KBM-7 (cell line): Measurements from ENCODE around the gene FAM200A.
"Not testable (repeated sequence)": the region's sequence is repeated elsewhere in the genome, so short reads cannot be mapped to it uniquely, and the experiment has no call there.

Source experiments
- DNase-seq: peaks from one replicate; pipeline ENCODE4 v3.0.0-alpha.2; 2015
- in situ Hi-C: fragments of 300-500 bp; cut with MboI; formaldehyde crosslinking; loops from 2 replicates; pipeline ENCODE4 v1.14.3; 2020; ENCODE audit warnings: low sequenced_read_pairs, low pct_unique_long_range_greater_than_20kb, mixed read lengths

FAM200A gene

GRCh38 chr7:99521399-99521798 lies 30.5 kb downstream of the FAM200A start:
- in situ Hi-C loops, result no loop called here
- DNase-seq, result no peak

- in situ Hi-C loops, result no loop called here
- DNase-seq, result no peak
These were observed 37.9 kb downstream of the FAM200A start for GRCh38 chr7:99514050-99514449.

DNA sequence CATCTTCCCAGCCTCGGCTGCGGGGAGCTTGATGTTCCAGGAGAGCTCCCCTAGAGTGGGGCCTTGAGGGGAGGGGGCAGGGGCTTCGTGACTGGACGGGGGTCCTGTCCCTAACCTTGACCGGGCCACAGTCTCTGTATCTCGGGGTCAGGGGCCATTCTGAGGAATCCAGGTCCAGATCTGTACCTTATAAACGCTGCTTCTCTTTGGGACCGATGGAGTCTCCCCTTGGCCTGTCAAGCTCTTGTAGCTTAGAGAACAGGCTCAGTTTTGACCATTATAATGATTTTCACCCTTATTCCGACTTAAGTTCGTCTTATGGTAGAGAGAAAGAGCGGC lies 46.6 kb downstream of the FAM200A start:
- in situ Hi-C loops, result no loop called here
- no peak for DNase-seq

DNA sequence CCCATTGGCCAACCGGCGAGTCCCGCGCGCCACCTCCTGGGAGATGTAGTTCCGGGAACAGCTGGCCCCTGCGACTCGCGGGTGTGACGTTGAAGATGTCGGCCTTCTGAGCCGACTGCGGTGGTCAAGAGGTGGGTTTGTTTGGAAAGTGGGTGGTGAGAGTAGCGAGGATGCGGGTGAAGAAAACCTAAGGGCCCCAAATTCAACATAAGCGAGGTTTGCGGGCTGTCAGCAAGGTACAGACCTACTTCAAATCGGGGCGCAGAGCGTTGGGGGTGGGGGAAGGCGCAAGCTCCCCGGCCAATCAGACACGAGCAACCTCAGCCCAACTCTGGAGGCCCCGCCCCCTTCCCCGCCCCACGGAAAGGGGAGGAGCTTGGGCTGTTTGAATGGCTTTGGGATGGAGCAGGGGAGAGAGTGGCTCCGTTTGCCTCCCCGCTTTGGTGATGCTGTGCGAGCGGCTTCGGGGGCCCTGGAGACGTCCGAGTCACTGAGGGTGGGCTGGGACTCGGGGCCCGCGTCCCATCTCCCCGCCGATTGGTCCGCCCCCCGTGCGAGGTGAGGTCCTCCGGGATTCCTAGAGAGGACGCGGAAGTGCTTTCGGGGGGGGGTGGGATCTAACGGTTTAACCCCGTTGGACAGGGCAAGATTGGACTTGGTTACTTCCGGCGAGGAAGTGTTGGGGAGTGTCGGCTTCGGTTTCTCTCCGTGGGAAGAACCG lies 47.2 kb downstream of the FAM200A start, which contains the start of gene ZKSCAN5:
ZKSCAN5 (plus strand) TSS at position 60 of the 721 bp plus-strand sequence. CDS start 1,383 bp downstream, outside the sequence.
- peak; percentile 98 for DNase-seq
- in situ Hi-C loops, result no loop called here

DNA sequence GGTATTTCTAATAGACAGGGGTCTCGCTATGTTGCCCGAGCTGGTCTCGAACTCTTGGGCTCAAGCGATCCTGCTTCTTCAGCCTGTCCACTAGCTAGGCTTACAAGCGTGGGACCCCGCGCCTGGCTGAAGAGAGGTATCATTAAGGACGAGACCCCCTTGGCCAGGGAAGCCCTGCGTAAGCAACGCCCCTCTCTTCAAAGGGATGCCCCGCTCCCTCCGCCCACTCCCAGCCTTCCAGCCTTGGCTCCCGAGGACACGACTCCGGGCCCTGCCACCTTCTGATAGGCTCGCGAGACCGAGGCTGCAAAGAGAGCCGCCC lies 47.7 kb downstream of the FAM200A start:
- no peak for DNase-seq
- in situ Hi-C loops, result no loop called here

DNA sequence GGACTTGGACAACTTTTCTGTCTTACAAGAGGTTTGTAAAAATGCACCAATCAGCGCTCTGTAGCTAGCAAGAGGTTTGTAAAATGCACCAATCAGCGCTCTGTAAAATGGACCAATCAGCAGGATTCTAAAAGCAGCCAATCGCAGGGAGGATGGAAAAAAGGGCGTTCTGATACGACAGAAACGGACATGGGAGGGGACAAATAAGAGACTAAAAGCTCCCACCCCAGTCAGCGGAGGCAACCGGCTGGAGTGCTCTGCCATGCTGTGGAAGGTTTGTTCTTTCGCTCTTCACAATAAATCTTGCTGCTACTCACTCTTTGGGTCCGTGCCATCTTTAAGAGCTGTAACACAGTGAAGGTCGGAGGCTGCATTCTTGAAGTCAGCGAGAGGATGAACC lies 50.7 kb downstream of the FAM200A start:
- DNase-seq, result peak; percentile 23
- in situ Hi-C loops, result not testable (repeated sequence)

DNA sequence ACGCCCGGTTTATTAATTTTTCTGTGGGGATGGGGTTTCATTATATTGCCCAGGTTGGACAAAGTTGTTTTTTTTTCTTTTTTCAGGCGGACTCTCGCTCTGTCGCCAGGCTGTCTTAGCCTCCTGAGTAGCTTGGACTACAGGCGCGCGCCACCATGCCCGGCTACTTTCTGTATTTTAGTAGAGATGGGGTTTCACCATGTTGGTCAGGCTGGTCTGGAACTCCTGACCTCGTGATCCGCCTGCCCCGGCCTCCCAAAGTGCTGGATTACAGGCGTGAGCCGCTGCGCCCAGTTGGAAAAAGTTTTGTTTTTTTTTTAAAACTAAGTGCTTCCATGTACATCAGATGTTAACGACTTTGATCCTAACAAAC lies 51.3 kb downstream of the FAM200A start:
- DNase-seq, result no peak
- in situ Hi-C loops, result no loop called here

DNA sequence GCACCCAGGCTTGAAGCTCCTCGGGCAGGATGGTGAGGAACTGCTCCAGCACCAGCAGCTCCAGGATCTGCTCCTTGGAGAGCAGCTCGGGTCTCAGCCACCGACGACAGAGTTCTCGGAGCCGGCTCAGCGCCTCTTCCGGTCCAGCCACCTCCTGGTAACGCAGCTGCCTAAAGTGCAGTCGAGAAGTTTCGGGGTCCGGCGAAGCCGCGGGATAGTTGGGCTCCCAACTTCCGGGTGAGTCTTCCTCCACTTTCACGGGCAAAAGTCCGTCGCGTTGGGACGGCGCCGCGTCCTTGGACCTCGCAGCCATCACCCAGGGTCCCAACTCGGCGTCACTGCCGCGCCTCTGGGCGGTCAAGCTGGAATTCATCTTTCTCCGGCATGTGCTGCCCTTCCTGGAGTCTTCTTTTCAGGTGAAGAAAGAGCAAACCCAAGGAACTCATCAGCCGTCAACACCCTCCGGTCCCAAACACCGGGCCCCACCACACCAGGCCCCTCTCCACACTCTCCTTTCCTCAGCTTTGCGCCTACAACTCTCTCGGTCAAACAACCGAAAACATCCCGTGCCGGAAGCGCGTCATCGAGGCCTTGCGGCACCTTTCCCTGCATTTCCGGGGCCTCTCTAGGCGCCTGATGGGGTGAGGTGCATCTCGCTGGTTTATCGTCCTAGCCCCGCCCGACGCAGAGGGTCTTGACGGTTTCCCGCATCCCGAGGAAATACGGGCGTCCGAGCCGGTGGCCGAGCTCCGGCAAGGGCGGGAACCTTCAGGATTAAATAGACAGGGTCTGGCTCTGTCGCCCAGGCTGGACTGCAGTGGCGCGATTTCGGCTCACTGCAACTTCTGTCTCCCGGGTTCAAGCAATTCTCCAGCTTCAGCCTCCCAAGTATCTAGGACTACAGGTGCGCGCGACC lies 51.9 kb downstream of the FAM200A start, which contains the start of gene ZNF394:
ZNF394 (minus strand) TSS at position 561 of the 916 bp plus-strand sequence; CDS start at position 373, 188 bp downstream.
- in situ Hi-C loops, result no loop called here
- peak; percentile 90 for DNase-seq

DNA sequence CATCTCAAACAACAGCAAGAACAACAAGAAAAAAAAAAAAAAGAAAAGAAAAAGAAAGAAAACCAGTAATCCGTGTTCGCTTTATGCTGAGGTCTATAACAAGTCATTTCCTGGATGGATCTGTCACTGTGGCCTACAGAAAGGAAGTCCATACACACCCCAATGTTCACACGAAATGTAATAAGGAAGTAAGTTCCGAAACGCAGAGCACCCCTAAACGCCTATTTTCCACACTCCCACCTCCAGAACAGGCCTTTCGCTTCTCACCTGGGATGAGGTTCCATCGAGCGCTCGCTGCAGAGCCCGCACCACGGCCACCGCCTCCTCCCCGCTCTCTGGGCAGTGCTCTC lies 52.6 kb downstream of the FAM200A start:
- DNase-seq, result peak; percentile 45
- in situ Hi-C loops, result no loop called here

GRCh38 chr7:99498546-99498944 lies 53.4 kb downstream of the FAM200A start:
- peak; percentile 51 for DNase-seq
- in situ Hi-C loops, result no loop called here

GRCh38 chr7:99497766-99498545 lies 54.0 kb downstream of the FAM200A start:
- peak; percentile 38 for DNase-seq
- in situ Hi-C loops, result no loop called here
